Nephron (organoid): ENCODE measurements around the gene ZNHIT1.
A peak's percentile ranks its signal among the peaks of the same experiment; 100 is the strongest.
"Not testable (repeated sequence)": the region's sequence is repeated elsewhere in the genome, so short reads cannot be mapped to it uniquely, and the experiment has no call there.

Experiments used
- H3K27ac Mint-ChIP-seq, 3 experiments: 2 replicates each; pipeline ENCODE4 v1.8.0; 2020; ENCODE audit warnings: mixed read lengths in 3 of 3, mild to moderate bottlenecking in 2 of 3, moderate library complexity in 1 of 3
- H3K27me3 Mint-ChIP-seq: 2 replicates; pipeline ENCODE4 v1.8.0; 2021; ENCODE audit warnings: low read depth, mild to moderate bottlenecking, moderate library complexity, mixed read lengths
- H3K36me3 Mint-ChIP-seq: 2 replicates; pipeline ENCODE4 v1.8.0; 2020; ENCODE audit warnings: low read depth, mixed read lengths
- H3K4me1 Mint-ChIP-seq: 2 replicates; pipeline ENCODE4 v1.8.0; 2020; ENCODE audit warnings: mixed read lengths
- H3K4me3 Mint-ChIP-seq, 3 experiments: 2 replicates each; pipeline ENCODE4 v1.8.0; 2020; ENCODE audit warnings: mild to moderate bottlenecking in 3 of 3, mixed read lengths in 3 of 3, moderate library complexity in 2 of 3
- H3K9me3 Mint-ChIP-seq: 2 replicates; pipeline ENCODE4 v1.8.0; 2020; ENCODE audit warnings: mixed read lengths
- CTCF ChIP-seq, 3 experiments: fragments of 200-600 bp; sonication (generic); IDR thresholded peaks; one replicate each; pipeline ENCODE4 v1.5.0; 2021; ENCODE audit warnings: antibody characterized with exemption in 3 of 3; ENCODE audit not compliant: unreplicated experiment in 3 of 3

Gene ZNHIT1

GRCh38 chr7:101258243-101258731 lies 40.3 kb downstream of the ZNHIT1 start:
- Mint-ChIP-seq H3K9me3 (no peaks in the 10 kb centered on the region), H3K27ac (peak overlapping the region in 1 of 3 experiments; percentile 63), H3K36me3 (no peaks in the 10 kb centered on the region), H3K27me3 (peaks cover 11% of the 10 kb centered on the region), H3K4me1 (no peaks in the 10 kb centered on the region), H3K4me3 (peak overlapping the region in 1 of 3 experiments; percentile 23)
- no peak for TF ChIP-seq CTCF (IDR thresholded peaks at IDR 0.05; ENCODE audit: unreplicated experiment in 3 of 3)

- not testable (repeated sequence) for H3K4me3 Mint-ChIP-seq, H3K27me3 Mint-ChIP-seq, H3K4me1 Mint-ChIP-seq, H3K9me3 Mint-ChIP-seq, H3K36me3 Mint-ChIP-seq
- H3K27ac Mint-ChIP-seq: peak overlapping the region; percentile 66 to 93 (median 80)
Observed at GRCh38 chr7:101264102-101264706, 46.2 kb downstream of the ZNHIT1 start.

- no peak for TF ChIP-seq CTCF (IDR thresholded peaks at IDR 0.05; ENCODE audit: unreplicated experiment in 3 of 3)
- Mint-ChIP-seq H3K4me3 (no peak overlapping the region), H3K9me3 (no peaks in the 10 kb centered on the region), H3K27ac (peak overlapping the region in 1 of 3 experiments; percentile 23), H3K36me3 (no peaks in the 10 kb centered on the region), H3K27me3 (no peaks in the 10 kb centered on the region), H3K4me1 (peaks cover 4% of the 10 kb centered on the region)
Observed at GRCh38 chr7:101265622-101266516, 47.9 kb downstream of the ZNHIT1 start.

- H3K27ac Mint-ChIP-seq: no peak overlapping the region
- no peak for TF ChIP-seq CTCF (IDR thresholded peaks at IDR 0.05; ENCODE audit: unreplicated experiment in 3 of 3)
- H3K4me3 Mint-ChIP-seq: no peak overlapping the region
- H3K36me3 Mint-ChIP-seq: no peaks in the 10 kb centered on the region
- H3K4me1 Mint-ChIP-seq: peaks cover 4% of the 10 kb centered on the region
- H3K27me3 Mint-ChIP-seq: no peaks in the 10 kb centered on the region
- no peaks in the 10 kb centered on the region for H3K9me3 Mint-ChIP-seq
Observed at GRCh38 chr7:101269664-101270063, 51.7 kb downstream of the ZNHIT1 start.

- H3K4me1 Mint-ChIP-seq: peaks cover 2% of the 10 kb centered on the region
- no peaks in the 10 kb centered on the region for H3K27me3 Mint-ChIP-seq
- no peak overlapping the region for H3K27ac Mint-ChIP-seq
Observed at GRCh38 chr7:101271021-101271420, 53.1 kb downstream of the ZNHIT1 start.

More at GRCh38 chr7:101271021-101271420, 53.1 kb downstream of the ZNHIT1 start:
- no peaks in the 10 kb centered on the region for H3K36me3 Mint-ChIP-seq
- H3K4me3 Mint-ChIP-seq: no peak overlapping the region
- no peaks in the 10 kb centered on the region for H3K9me3 Mint-ChIP-seq
- TF ChIP-seq CTCF (IDR thresholded peaks at IDR 0.05; ENCODE audit: unreplicated experiment in 3 of 3): no peak
